ENCODE measurements around the gene TIMM44.

DNA sequence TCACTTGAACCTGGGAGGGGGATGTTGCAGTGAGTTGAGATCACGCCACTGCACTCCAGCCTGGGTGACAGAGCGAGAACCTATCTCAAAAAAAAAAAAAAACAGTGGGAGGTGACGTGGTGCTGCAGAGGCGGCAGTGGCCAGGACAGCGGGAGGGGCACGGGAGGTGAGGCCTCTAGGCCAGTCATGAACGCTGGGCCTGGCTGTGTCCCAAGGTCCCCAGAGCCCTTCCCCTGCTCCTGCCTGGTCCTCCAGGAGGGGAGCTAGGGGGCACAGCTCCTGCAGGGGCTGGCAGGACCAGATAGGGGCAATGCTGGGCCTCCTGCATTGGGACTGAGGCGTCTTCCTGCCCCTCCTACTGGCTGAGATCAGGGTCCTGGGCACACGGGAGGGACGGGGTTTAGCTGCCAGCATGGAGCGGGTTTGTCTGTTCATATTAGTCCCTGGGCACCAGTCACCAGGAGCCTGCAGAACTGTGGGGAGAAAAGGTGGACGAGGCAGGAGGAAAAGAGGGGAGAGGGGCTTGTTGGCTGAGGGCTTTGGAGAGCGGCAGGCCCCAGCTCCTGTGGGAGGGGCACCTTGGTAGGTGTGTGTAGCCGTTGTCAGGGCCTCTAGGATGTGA is 35.3 kb downstream of the TIMM44 start:
- no peak for TF ChIP-seq SIN3A (IDR thresholded peaks at IDR 0.05; ENCODE audit: borderline replicate concordance, insufficient read depth, low read length)
- peak; percentile 14; the same call in 1 of the 2 replicates for TF ChIP-seq POLR2AphosphoS5 (IDR thresholded peaks at IDR 0.05; ENCODE audit: low read depth, low read length)
- TF ChIP-seq TAF1 (IDR thresholded peaks at IDR 0.05; ENCODE audit: borderline replicate concordance, insufficient read depth, low read length), result no peak
- TF ChIP-seq, protein P1, sequence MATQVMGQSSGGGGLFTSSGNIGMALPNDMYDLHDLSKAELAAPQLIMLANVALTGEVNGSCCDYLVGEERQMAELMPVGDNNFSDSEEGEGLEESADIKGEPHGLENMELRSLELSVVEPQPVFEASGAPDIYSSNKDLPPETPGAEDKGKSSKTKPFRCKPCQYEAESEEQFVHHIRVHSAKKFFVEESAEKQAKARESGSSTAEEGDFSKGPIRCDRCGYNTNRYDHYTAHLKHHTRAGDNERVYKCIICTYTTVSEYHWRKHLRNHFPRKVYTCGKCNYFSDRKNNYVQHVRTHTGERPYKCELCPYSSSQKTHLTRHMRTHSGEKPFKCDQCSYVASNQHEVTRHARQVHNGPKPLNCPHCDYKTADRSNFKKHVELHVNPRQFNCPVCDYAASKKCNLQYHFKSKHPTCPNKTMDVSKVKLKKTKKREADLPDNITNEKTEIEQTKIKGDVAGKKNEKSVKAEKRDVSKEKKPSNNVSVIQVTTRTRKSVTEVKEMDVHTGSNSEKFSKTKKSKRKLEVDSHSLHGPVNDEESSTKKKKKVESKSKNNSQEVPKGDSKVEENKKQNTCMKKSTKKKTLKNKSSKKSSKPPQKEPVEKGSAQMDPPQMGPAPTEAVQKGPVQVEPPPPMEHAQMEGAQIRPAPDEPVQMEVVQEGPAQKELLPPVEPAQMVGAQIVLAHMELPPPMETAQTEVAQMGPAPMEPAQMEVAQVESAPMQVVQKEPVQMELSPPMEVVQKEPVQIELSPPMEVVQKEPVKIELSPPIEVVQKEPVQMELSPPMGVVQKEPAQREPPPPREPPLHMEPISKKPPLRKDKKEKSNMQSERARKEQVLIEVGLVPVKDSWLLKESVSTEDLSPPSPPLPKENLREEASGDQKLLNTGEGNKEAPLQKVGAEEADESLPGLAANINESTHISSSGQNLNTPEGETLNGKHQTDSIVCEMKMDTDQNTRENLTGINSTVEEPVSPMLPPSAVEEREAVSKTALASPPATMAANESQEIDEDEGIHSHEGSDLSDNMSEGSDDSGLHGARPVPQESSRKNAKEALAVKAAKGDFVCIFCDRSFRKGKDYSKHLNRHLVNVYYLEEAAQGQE (IDR thresholded peaks at IDR 0.05; ENCODE audit: insufficient read depth in 1 of 2, low read depth in 2 of 2, low read length in 2 of 2), result no peak
